ENCODE results near the gene LIMCH1.
"Not testable (repeated sequence)": the region's sequence is repeated elsewhere in the genome, so short reads cannot be mapped to it uniquely, and the experiment has no call there.

The LIMCH1 gene

GRCh38 chr4:41638866-41639265 lies 100.9 kb downstream of the LIMCH1 start:
- TF ChIP-seq POLR2AphosphoS5 (IDR thresholded peaks at IDR 0.05; ENCODE audit: low read depth, low read length) (no peak), TAF1 (IDR thresholded peaks at IDR 0.05; ENCODE audit: borderline replicate concordance, low read depth, low read length) (no peak), POLR2A (IDR thresholded peaks at IDR 0.05; ENCODE audit: low read depth, low read length) (no peak)
- DNase-seq (ENCODE audit: insufficient read length) (no peak), FAIRE-seq (no peak)

GRCh38 chr4:41639291-41639690 lies 101.3 kb downstream of the LIMCH1 start:
- FAIRE-seq: no peak
- DNase-seq (ENCODE audit: insufficient read length): no peak
- TF ChIP-seq TAF1 (IDR thresholded peaks at IDR 0.05; ENCODE audit: borderline replicate concordance, low read depth, low read length) (no peak), POLR2AphosphoS5 (IDR thresholded peaks at IDR 0.05; ENCODE audit: low read depth, low read length) (no peak), POLR2A (IDR thresholded peaks at IDR 0.05; ENCODE audit: low read depth, low read length) (no peak)

- TF ChIP-seq POLR2A (IDR thresholded peaks at IDR 0.05; ENCODE audit: low read depth, low read length) (no peak), TAF1 (IDR thresholded peaks at IDR 0.05; ENCODE audit: borderline replicate concordance, low read depth, low read length) (no peak), POLR2AphosphoS5 (IDR thresholded peaks at IDR 0.05; ENCODE audit: low read depth, low read length) (no peak)
- no peak for DNase-seq (ENCODE audit: insufficient read length)
- FAIRE-seq: no peak
Observed at GRCh38 chr4:41640906-41641305, 102.9 kb downstream of the LIMCH1 start.

- not testable (repeated sequence) for FAIRE-seq
Observed at GRCh38 chr4:41642746-41643145, 104.8 kb downstream of the LIMCH1 start.

GRCh38 chr4:41643331-41643730 lies 105.4 kb downstream of the LIMCH1 start:
- FAIRE-seq: no peak
- no peak for TF ChIP-seq POLR2AphosphoS5 (IDR thresholded peaks at IDR 0.05; ENCODE audit: low read depth, low read length)
- TF ChIP-seq POLR2A (IDR thresholded peaks at IDR 0.05; ENCODE audit: low read depth, low read length): no peak
- TF ChIP-seq TAF1 (IDR thresholded peaks at IDR 0.05; ENCODE audit: borderline replicate concordance, low read depth, low read length): no peak
- no peak for DNase-seq (ENCODE audit: insufficient read length)

More at GRCh38 chr4:41642746-41643145, 104.8 kb downstream of the LIMCH1 start:
- DNase-seq (ENCODE audit: insufficient read length): not testable (repeated sequence)

GRCh38 chr4:41644288-41644914 lies 106.4 kb downstream of the LIMCH1 start:
- TF ChIP-seq POLR2A (IDR thresholded peaks at IDR 0.05; ENCODE audit: low read depth, low read length) (no peak), TAF1 (IDR thresholded peaks at IDR 0.05; ENCODE audit: borderline replicate concordance, low read depth, low read length) (no peak)
- FAIRE-seq: no peak
- peak; percentile 19 for DNase-seq (ENCODE audit: insufficient read length)

- TF ChIP-seq POLR2AphosphoS5 (IDR thresholded peaks at IDR 0.05; ENCODE audit: low read depth, low read length) (no peak), POLR2A (IDR thresholded peaks at IDR 0.05; ENCODE audit: low read depth, low read length) (no peak), TAF1 (IDR thresholded peaks at IDR 0.05; ENCODE audit: borderline replicate concordance, low read depth, low read length) (no peak)
- DNase-seq (ENCODE audit: insufficient read length): no peak
- FAIRE-seq: no peak
Observed at GRCh38 chr4:41644915-41645295, 106.9 kb downstream of the LIMCH1 start.

- no peak for TF ChIP-seq POLR2AphosphoS5 (IDR thresholded peaks at IDR 0.05; ENCODE audit: low read depth, low read length)
- no peak for TF ChIP-seq POLR2A (IDR thresholded peaks at IDR 0.05; ENCODE audit: low read depth, low read length)
- no peak for TF ChIP-seq TAF1 (IDR thresholded peaks at IDR 0.05; ENCODE audit: borderline replicate concordance, low read depth, low read length)
- no peak for FAIRE-seq
- no peak for DNase-seq (ENCODE audit: insufficient read length)
Observed at GRCh38 chr4:41645728-41646390, 107.9 kb downstream of the LIMCH1 start.

GRCh38 chr4:41646862-41647261 lies 108.9 kb downstream of the LIMCH1 start:
- DNase-seq (ENCODE audit: insufficient read length): no peak
- no peak for FAIRE-seq
- TF ChIP-seq POLR2A (IDR thresholded peaks at IDR 0.05; ENCODE audit: low read depth, low read length) (no peak), TAF1 (IDR thresholded peaks at IDR 0.05; ENCODE audit: borderline replicate concordance, low read depth, low read length) (no peak), POLR2AphosphoS5 (IDR thresholded peaks at IDR 0.05; ENCODE audit: low read depth, low read length) (no peak)

- no peak for FAIRE-seq
- TF ChIP-seq POLR2A (IDR thresholded peaks at IDR 0.05; ENCODE audit: low read depth, low read length) (no peak), TAF1 (IDR thresholded peaks at IDR 0.05; ENCODE audit: borderline replicate concordance, low read depth, low read length) (no peak), POLR2AphosphoS5 (IDR thresholded peaks at IDR 0.05; ENCODE audit: low read depth, low read length) (no peak)
- DNase-seq (ENCODE audit: insufficient read length): no peak
Observed at GRCh38 chr4:41647383-41647782, 109.4 kb downstream of the LIMCH1 start.

- not testable (repeated sequence) for FAIRE-seq; DNase-seq (ENCODE audit: insufficient read length)
Observed at GRCh38 chr4:41651150-41651549, 113.2 kb downstream of the LIMCH1 start.

GRCh38 chr4:41652971-41653370 lies 115.0 kb downstream of the LIMCH1 start:
- DNase-seq (ENCODE audit: insufficient read length) (no peak), FAIRE-seq (no peak)
- TF ChIP-seq POLR2A (IDR thresholded peaks at IDR 0.05; ENCODE audit: low read depth, low read length) (no peak), TAF1 (IDR thresholded peaks at IDR 0.05; ENCODE audit: borderline replicate concordance, low read depth, low read length) (no peak), POLR2AphosphoS5 (IDR thresholded peaks at IDR 0.05; ENCODE audit: low read depth, low read length) (no peak)
